AG09309 (cell line): ENCODE results near the gene THUMPD2.

ENCODE experiments used
- DNase-seq: peaks from one replicate; pipeline ENCODE4 v3.0.0-alpha.2; 2010; ENCODE audit warnings: low read depth
- H3K4me3 ChIP-seq: 2 replicates; pipeline ENCODE4 v1.5.1; 2011; ENCODE audit warnings: mild to moderate bottlenecking, low read depth, low read length, moderate library complexity; ENCODE audit not compliant: control insufficient read depth
- CTCF ChIP-seq: IDR thresholded peaks from 2 replicates; pipeline ENCODE4 v1.5.1; 2011; ENCODE audit warnings: mild to moderate bottlenecking, low read depth, low read length, inconsistent platforms; ENCODE audit not compliant: insufficient read depth, control insufficient read depth; ENCODE audit errors: missing control alignments

THUMPD2 gene, protein sequence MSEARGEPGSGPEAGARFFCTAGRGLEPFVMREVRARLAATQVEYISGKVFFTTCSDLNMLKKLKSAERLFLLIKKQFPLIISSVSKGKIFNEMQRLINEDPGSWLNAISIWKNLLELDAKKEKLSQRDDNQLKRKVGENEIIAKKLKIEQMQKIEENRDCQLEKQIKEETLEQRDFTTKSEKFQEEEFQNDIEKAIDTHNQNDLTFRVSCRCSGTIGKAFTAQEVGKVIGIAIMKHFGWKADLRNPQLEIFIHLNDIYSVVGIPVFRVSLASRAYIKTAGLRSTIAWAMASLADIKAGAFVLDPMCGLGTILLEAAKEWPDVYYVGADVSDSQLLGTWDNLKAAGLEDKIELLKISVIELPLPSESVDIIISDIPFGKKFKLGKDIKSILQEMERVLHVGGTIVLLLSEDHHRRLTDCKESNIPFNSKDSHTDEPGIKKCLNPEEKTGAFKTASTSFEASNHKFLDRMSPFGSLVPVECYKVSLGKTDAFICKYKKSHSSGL

GRCh38 chr2:39778775-39779340 is at the start of gene THUMPD2:
THUMPD2 (minus strand) TSS chr2:39779258; CDS start chr2:39779239, 19 bp downstream.
- no peak for TF ChIP-seq CTCF
- peak within 1 kb of the TSS; percentile 71 for H3K4me3 ChIP-seq
- DNase-seq, result no peak

DNA sequence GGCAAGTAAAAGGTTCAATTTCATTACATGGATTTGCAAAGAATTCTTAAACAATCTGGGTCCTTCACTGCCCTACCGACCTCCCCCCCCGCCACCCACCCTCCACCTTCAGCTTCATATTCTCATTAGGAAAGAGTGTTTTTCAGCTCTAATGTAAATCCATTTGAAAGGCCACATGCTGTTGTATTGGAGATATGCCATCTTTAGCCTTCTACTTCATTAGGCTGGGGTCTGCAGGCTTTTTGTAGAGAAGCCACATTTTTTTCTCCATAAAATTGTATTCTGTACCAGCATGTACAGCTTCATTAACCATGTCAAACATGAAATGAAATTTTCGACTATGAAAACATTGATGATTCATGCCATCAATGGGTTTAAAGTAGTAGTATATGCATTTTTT is 42.8 kb upstream of the THUMPD2 start:
- no peak for TF ChIP-seq CTCF
- DNase-seq, result no peak
- no peak overlapping the region for H3K4me3 ChIP-seq

GRCh38 chr2:39816845-39817244 is 37.8 kb upstream of the THUMPD2 start:
- no peak overlapping the region for H3K4me3 ChIP-seq
- DNase-seq, result no peak
- TF ChIP-seq CTCF, result no peak

GRCh38 chr2:39816428-39816827 is 37.4 kb upstream of the THUMPD2 start:
- TF ChIP-seq CTCF, result no peak
- DNase-seq, result no peak
- no peak overlapping the region for H3K4me3 ChIP-seq

DNA sequence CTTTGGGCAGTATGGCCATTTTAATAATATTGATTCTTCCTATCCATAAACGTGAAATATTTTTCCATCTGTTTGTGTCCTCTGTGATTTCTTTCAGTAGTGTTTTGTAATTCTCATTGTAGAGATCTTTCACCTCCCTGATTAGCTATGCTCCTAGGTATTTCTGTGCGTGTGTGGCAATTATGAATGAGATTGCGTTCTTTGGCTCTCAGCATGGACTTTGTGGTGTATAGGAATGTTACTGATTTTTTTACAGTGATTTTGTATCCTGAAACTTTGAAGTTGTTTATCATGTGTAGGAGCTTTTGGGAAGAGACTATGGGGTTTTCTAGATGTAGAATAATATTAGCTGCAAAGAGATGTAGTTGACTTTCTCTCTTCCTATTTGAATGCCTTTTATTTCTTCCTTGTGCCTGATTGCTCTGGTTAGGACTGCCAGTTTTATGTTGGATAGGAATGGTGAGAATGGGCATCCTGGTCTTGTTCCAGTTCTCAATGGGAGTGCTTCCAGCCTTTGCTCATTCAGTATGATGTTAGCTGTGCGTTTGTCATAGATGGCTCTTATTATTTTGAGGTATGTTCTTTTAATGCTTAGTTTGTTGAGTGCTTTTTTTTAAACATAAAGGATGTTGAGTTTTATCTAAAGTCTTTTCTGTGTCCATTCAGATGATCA is 27.0 kb upstream of the THUMPD2 start:
- TF ChIP-seq CTCF, result no peak

GRCh38 chr2:39803839-39804238 is 24.8 kb upstream of the THUMPD2 start:
- TF ChIP-seq CTCF, result no peak
- no peak for DNase-seq
- no peak overlapping the region for H3K4me3 ChIP-seq

More for the DNA sequence above, 27.0 kb upstream of the THUMPD2 start:
- peak; percentile 28 for DNase-seq
- no peak overlapping the region for H3K4me3 ChIP-seq
